HG02623 (cell line): ENCODE results near the gene TMEM253.

ENCODE experiments used
- ATAC-seq: cut with Tn5 transposase; IDR thresholded peaks from one replicate; pipeline ENCODE4 v1.9.1; 2021; ENCODE audit warnings: moderate library complexity; ENCODE audit not compliant: unreplicated experiment

Gene TMEM253

GRCh38 chr14:21100931-21101330 lies at the start of gene TMEM253:
Gene TMEM253 (plus strand): TSS chr14:21101066. CDS start chr14:21101344, 278 bp downstream.
- no peak for ATAC-seq

GRCh38 chr14:21053184-21054122 lies 47.4 kb upstream of the TMEM253 start:
- no peak for ATAC-seq

DNA sequence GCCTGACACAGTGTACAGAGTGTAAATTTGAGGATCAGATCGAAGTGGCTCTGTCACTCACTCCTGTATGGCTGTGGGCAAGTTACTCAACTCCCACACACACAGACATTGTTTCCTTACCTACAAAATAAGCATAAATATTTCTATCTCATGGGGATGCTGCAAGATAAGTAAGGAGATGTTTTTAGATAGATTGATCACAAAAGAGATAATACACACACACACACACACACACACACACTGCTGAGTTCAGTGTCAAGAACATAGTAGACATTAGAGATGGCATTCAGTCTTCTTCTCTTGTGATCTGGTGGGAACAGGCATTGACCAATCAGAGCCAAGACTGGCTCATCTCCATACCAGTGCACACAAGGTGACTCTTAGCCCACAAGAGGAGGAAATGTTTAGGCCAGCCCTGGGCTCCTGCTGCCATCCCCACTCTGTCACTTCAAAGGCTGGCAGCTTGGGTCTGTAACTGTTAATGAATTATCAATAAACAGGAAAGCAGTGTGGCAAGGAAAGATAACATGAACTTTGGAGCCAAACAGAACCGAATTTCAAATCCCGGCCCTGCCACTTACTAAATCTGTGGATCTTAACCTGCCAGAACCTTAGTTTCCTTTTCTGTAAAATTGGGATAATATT lies 46.6 kb upstream of the TMEM253 start:
- ATAC-seq: no peak

DNA sequence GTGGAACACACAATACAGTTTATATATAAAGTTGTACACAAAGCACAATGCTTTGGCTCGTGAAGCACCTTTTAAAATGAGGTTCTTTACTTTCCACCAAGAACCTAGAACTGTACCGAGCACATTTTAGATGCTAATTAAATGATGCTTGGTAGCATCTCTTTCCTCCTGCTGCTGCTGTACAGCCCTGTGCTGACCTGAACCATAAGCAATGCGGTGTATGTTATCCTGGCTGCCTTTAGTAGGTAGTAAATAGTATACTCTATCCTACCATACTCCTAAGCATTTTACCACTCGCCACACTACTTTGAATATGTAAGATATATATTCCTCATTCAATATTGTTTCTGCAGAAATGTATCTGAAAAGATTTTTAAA lies 46.1 kb upstream of the TMEM253 start:
- ATAC-seq: no peak

- ATAC-seq: no peak
Measured at GRCh38 chr14:21055432-21056117, 45.3 kb upstream of the TMEM253 start.

GRCh38 chr14:21056520-21057163 lies 44.2 kb upstream of the TMEM253 start:
- ATAC-seq: no peak

- ATAC-seq: no peak
Measured at GRCh38 chr14:21057803-21058675, 42.8 kb upstream of the TMEM253 start, which contains the start of gene RNASE8. Gene RNASE8 (plus strand): TSS chr14:21057822. CDS start chr14:21057893, 71 bp downstream.

DNA sequence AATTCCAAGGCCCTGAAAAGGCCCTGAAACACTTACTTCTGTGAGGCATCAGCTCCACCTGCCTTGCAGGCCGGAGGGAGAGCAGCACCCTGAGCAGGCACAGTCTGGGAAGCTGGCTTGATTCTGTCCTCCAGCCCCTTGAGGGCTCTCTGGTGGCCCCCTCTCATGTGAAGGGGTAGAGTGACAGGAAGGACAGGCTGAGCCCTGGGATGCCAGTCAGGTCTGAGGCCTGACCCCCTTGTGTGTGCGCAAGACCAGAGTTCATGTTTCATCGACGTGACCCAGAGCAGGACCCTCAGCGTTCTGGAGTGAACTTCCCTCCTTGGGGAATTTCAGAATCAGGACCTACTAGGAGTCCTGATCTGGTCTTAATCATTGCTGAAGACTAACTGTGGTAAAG lies 42.0 kb upstream of the TMEM253 start:
- ATAC-seq: no peak

- no peak for ATAC-seq
Measured at GRCh38 chr14:21059842-21060613, 40.8 kb upstream of the TMEM253 start.

GRCh38 chr14:21060614-21061346 lies 40.1 kb upstream of the TMEM253 start:
- no peak for ATAC-seq

DNA sequence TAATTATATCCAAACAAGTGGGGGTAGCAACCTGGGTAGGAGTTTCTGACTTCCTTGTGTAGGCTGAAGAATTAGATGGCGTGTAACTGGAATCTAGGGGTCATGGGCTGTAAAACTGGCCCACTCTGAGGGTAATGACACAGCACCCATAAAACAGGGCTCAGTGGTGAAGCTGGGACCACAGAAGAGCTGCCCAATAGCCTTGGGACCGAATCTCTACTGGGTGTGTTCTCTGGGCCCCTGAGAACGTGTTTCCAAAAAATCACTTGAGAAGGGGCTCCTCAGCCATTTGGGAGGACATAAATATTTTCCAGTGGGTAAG lies 39.6 kb upstream of the TMEM253 start:
- no peak for ATAC-seq

DNA sequence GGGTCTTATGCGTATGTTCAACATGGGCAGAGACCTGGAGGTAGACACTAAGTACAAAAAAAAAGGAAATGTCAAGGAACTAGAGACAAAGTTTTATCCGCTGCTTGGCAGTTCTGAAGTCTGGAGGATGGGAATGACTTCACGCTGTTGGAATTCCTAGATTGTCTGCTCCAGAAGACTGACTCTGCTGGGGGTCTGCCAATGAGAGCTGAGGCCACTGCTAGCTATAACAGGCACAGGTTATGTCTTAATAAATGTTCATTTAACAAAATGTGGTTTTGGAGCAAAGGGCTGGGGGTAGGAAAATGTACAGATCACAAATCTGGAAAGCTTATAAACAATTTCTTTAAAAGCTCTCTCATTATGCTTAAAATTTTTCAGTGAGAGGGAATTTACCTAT lies 37.4 kb upstream of the TMEM253 start:
- no peak for ATAC-seq

DNA sequence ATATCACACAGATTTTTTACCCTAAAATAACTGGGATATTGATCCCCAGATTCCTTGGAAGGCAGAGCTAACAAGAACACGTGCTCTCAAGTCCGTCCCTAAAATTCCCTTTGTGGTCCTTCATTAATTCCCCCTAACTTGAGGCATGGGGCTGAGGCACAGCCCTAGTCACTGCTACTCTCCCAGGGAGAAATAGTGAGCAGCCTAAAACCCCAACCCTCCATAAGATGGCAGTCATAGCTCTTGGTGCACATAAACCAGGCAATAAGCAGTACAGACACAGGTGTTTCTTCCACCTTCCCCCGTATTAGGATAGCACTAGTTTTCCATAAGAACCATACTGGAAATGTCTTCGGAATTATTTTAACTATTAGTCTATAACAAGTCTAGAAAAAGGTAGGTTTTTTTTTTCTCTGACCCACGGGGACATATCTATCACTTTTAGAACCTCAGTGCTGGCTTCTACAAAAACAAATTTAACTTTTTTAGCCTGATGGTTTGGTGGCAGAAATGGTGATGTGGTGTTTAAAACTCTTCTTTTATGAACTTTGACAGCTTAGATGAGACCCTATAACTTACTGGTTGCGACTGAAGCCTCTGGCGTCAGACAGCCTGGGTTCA lies 33.9 kb upstream of the TMEM253 start:
- no peak for ATAC-seq

DNA sequence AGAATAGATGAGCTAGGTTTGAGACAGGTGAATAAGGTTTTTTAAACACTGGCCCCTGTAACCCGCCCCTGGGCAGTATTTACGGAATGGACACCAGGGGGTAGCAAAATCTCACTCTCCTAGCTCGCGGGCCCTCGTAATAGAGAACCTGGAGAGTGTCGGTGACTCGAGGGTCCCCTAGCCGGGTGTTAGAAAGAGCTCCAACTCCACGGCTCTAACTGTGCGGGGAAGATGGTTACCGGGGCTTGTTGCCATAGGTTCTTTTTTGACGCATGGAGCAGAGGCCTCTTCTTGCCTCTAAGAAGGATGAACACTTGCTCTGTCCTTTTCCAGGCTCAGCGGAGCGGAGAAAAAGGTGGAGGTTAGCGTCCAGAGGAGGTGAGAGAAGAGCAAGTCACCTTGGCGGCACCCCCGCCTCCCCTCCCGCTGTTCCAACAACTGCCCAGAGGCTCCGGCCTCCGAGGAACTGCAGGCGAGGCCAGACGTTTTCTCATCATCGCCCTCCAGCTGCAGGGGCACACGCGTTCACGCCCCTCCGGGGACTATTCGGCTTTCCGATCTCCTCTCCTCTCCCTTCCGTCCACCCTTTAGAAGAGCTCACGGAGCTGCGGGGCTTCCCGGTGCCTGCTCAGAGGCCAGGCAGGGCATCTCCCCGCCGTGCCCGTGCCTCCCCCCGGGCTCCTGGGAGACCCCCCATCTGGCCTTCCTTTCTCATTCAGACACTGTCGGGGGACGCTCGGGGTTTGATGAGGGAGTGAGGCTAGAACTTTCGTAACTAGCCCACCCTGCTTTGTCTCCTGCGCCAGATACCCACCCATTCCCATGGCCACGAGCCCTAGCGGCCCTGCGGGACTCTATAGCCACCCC lies 32.1 kb upstream of the TMEM253 start:
- no peak for ATAC-seq

DNA sequence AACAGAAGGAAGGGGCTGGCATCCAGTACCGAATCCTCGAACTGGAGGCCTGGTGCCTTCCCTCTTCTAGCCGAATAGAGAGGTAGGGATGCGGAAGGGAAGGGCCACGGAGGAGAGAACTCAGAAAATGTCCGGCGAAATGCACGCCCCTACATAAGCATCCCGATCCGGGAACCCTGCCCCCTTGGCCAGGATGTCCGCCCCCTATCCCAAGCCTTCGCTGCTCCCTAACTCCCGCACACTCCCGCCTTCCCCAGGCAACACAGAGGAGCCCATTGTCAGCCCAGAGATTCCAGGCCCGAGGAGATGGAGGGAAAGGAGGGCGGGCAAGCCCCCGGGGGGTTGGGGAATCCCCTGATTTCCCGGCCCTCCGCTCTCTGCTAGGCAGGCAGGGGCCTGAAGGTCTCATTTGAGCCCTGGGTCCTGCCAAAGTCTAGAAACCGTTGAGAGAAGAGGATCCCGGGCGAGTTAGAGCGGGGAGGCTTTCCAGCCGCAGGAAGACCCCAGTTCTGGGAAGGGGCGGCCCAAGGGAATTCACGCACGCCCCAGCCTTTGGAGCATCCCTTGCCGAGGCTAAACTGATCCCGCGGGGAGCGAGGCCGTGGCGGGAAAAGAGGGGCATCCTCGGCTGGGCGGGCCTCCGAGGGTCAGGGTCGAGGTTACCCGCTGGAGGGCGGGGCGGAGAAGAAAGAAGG lies 31.3 kb upstream of the TMEM253 start:
- no peak for ATAC-seq

DNA sequence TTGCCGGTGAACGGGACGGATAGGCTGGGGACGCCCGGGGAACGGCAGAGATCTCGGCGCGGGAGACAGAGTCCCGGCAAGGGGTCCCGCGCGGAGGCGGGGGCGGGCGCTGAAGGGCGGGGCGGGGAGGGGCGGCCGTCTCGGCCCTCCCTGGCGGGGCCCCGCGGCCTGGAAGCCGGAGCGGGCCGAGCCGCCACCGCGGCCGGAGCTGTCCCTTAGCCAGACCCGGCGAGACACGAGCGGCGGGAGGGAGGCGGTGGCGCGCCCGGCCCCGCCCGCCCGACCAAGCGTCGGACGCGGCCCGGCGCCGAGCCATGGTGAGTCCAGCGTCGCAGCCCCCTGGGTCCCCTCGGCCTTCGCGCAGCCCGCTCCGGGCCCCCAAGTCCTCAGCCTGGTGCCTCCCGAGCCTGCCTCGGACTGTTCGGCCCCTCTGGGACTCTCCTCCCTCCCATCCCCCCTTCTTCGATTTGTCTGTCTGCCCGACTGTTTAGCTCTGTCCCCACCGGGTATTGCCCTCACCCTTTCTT lies 30.7 kb upstream of the TMEM253 start, which contains the start of gene ARHGEF40:
Gene ARHGEF40 (plus strand): TSS at position 222 of the 527 bp plus-strand sequence. CDS start 93 bp downstream, at position 315.
- no peak for ATAC-seq
